ENCODE measurements around the gene CCDC171. TPM values are rescaled to one million over a fixed set of nuclear protein-coding genes. Genes with fewer than 3 reads are reported as not detected.

The CCDC171 gene
- total and polyA plus RNA-seq, 4 donors = 0.13 to 1.1 (median 0.43) TPM

DNA sequence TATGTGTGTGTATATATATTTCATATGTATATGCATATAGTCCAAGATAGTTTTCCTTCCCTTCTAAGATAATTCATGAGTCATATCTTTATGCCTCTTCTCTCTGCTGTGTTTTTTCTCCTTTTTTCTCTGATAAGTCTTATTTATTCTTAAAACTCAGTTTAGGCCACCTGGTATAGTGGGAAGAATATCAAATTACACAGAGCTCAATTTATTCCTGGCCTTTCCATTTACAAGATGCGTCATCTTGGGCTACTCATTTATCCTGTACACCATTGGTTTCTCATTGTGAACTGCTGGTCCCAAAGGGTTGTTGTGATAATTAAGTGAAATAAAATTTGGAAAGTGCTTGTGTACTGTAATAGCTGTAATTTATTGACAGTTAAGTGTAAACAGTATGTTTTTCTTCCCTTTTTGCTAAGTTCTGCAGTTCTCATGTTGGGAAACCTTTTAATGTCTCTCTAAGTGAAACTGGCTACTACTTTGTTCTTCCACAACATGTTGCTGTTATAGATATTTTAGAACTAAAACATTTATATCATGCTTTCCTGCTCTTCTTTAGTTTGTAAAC, 19.4 kb downstream of the CCDC171 start:
- Histone ChIP-seq H3K9ac (ENCODE audit: low read depth in 1 of 2, low read length in 2 of 2) (no peak overlapping the region), H3K36me3 (ENCODE audit: control insufficient read depth in 4 of 4, insufficient read depth in 3 of 4, low read depth in 1 of 4, low read length in 3 of 4) (no peaks in the 10 kb centered on the region), H3K27ac (ENCODE audit: low read depth in 1 of 2, low read length in 2 of 2) (no peak overlapping the region), H3K9me3 (ENCODE audit: control insufficient read depth in 4 of 4, low read length in 3 of 4) (no peaks in the 10 kb centered on the region), H3K4me1 (ENCODE audit: control insufficient read depth in 4 of 4, insufficient read depth in 4 of 4, low read length in 3 of 4) (no peaks in the 10 kb centered on the region), H3K27me3 (ENCODE audit: control insufficient read depth in 4 of 4, insufficient read depth in 4 of 4, low read length in 3 of 4) (no peaks in the 10 kb centered on the region), H3K4me3 (ENCODE audit: low read depth in 1 of 3, low read length in 3 of 3) (no peak overlapping the region)
- DNase-seq (ENCODE audit: low spot score) = no peak
- WGBS = 95% methylated on average over 1 of the region's 1 CpG
- TF ChIP-seq EGR1 (IDR thresholded peaks at IDR 0.05; ENCODE audit: low read depth in 2 of 2) (no peak), YY1 (IDR thresholded peaks at IDR 0.05) (no peak), TAF1 (conservative IDR thresholded peaks at IDR 0.05) (no peak), JUND (IDR thresholded peaks at IDR 0.05) (no peak)

DNA sequence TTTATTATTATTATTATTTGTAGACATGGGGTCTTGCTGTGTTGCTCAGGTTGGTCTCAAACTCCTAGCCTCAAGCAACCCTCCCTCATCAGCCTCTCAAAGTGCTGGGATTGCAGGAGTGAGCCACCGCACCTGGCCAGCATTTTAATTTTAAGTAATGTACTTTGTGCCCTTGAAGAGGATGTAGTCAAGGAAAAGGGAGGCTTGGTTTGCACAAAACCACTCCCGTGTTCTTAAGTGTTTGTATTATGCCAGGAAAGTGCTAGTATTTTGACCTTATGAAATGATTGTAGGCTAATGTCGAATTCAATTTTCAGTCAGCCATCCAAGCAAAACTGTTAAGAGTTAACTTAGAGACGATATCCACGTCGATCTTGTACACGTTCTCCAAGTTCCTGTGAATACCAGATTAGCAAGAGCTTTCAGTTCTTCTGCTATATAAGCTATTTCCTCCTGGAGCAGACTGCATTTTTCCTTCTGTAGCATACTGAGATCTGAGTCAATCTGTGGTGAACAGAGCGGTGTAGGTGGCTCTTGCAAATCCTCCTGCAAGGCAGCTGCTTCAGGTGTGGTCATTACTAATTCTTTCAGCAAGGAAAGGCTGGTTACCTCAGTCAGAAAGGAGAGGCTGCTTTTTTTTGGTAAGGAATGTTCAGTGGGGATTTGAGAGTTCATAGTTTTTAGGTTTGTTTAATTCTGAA, 23.7 kb downstream of the CCDC171 start:
- H3K4me1 ChIP-seq (ENCODE audit: control insufficient read depth in 4 of 4, insufficient read depth in 4 of 4, low read length in 3 of 4) = no peaks in the 10 kb centered on the region
- no peaks in the 10 kb centered on the region for H3K9me3 ChIP-seq (ENCODE audit: control insufficient read depth in 4 of 4, low read length in 3 of 4)
- TF ChIP-seq TAF1 (conservative IDR thresholded peaks at IDR 0.05) (no peak), FOXA2 (IDR thresholded peaks at IDR 0.05) (no peak), HNF4G (IDR thresholded peaks at IDR 0.05) (no peak), JUND (IDR thresholded peaks at IDR 0.05) (no peak), HNF4A (conservative IDR thresholded peaks at IDR 0.05) (no peak), RAD21 (IDR thresholded peaks at IDR 0.05) (no peak), GABPA (IDR thresholded peaks at IDR 0.05 in 1 of 2, conservative IDR thresholded peaks at IDR 0.05 in 1 of 2) (no peak), RXRA (IDR thresholded peaks at IDR 0.05) (no peak), FOXA1 (IDR thresholded peaks at IDR 0.05) (no peak), SP1 (IDR thresholded peaks at IDR 0.05) (no peak), YY1 (IDR thresholded peaks at IDR 0.05) (no peak), NR2F2 (IDR thresholded peaks at IDR 0.05) (no peak)
- TF ChIP-seq, protein P1, sequence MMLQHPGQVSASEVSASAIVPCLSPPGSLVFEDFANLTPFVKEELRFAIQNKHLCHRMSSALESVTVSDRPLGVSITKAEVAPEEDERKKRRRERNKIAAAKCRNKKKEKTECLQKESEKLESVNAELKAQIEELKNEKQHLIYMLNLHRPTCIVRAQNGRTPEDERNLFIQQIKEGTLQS (IDR thresholded peaks at IDR 0.05) = no peak
- no peak overlapping the region for H3K9ac ChIP-seq (ENCODE audit: low read depth in 1 of 2, low read length in 2 of 2)
- no peaks in the 10 kb centered on the region for H3K36me3 ChIP-seq (ENCODE audit: control insufficient read depth in 4 of 4, insufficient read depth in 3 of 4, low read depth in 1 of 4, low read length in 3 of 4)
- WGBS = 73% methylated on average over 8 of the region's 8 CpGs
- no peak overlapping the region for H3K27ac ChIP-seq (ENCODE audit: low read depth in 1 of 2, low read length in 2 of 2)
- no peaks in the 10 kb centered on the region for H3K27me3 ChIP-seq (ENCODE audit: control insufficient read depth in 4 of 4, insufficient read depth in 4 of 4, low read length in 3 of 4)
- DNase-seq (ENCODE audit: low spot score) = no peak
- no peak overlapping the region for H3K4me3 ChIP-seq (ENCODE audit: low read depth in 1 of 3, low read length in 3 of 3)

DNA sequence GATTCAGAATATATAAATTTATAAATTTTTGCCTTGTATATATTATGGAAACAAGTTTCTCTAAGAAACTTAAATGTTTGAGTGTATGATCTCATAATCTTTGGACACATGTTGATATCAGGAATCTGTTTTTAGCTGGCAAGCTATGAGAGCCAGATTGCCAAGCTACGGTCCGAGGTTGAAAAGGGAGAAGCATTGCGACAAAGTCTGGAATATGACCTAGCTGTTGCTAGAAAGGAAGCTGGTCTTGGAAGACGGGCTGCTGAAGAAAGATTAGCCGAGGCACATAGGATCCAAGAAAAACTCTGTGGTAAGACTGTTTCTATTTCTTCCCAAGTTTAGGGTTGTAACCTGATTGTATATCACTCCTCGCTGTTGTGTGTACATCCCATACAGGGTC, 25.9 kb downstream of the CCDC171 start:
- TF ChIP-seq RXRA (IDR thresholded peaks at IDR 0.05) (no peak), GABPA (IDR thresholded peaks at IDR 0.05 in 1 of 2, conservative IDR thresholded peaks at IDR 0.05 in 1 of 2) (no peak), RAD21 (IDR thresholded peaks at IDR 0.05) (no peak), SP1 (IDR thresholded peaks at IDR 0.05) (no peak), HNF4A (conservative IDR thresholded peaks at IDR 0.05) (no peak), NR2F2 (IDR thresholded peaks at IDR 0.05) (no peak), JUND (IDR thresholded peaks at IDR 0.05) (no peak), EGR1 (IDR thresholded peaks at IDR 0.05; ENCODE audit: low read depth in 2 of 2) (no peak), FOXA1 (IDR thresholded peaks at IDR 0.05) (no peak), HNF4G (IDR thresholded peaks at IDR 0.05) (no peak), FOXA2 (IDR thresholded peaks at IDR 0.05) (no peak), TAF1 (conservative IDR thresholded peaks at IDR 0.05) (no peak)
- TF ChIP-seq, protein P1 (IDR thresholded peaks at IDR 0.05) = no peak
- TF ChIP-seq, protein P2, sequence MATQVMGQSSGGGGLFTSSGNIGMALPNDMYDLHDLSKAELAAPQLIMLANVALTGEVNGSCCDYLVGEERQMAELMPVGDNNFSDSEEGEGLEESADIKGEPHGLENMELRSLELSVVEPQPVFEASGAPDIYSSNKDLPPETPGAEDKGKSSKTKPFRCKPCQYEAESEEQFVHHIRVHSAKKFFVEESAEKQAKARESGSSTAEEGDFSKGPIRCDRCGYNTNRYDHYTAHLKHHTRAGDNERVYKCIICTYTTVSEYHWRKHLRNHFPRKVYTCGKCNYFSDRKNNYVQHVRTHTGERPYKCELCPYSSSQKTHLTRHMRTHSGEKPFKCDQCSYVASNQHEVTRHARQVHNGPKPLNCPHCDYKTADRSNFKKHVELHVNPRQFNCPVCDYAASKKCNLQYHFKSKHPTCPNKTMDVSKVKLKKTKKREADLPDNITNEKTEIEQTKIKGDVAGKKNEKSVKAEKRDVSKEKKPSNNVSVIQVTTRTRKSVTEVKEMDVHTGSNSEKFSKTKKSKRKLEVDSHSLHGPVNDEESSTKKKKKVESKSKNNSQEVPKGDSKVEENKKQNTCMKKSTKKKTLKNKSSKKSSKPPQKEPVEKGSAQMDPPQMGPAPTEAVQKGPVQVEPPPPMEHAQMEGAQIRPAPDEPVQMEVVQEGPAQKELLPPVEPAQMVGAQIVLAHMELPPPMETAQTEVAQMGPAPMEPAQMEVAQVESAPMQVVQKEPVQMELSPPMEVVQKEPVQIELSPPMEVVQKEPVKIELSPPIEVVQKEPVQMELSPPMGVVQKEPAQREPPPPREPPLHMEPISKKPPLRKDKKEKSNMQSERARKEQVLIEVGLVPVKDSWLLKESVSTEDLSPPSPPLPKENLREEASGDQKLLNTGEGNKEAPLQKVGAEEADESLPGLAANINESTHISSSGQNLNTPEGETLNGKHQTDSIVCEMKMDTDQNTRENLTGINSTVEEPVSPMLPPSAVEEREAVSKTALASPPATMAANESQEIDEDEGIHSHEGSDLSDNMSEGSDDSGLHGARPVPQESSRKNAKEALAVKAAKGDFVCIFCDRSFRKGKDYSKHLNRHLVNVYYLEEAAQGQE (IDR thresholded peaks at IDR 0.05) = no peak
- TF ChIP-seq, protein P3, sequence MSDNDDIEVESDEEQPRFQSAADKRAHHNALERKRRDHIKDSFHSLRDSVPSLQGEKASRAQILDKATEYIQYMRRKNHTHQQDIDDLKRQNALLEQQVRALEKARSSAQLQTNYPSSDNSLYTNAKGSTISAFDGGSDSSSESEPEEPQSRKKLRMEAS (IDR thresholded peaks at IDR 0.05) = no peak
- TF ChIP-seq, protein P4, sequence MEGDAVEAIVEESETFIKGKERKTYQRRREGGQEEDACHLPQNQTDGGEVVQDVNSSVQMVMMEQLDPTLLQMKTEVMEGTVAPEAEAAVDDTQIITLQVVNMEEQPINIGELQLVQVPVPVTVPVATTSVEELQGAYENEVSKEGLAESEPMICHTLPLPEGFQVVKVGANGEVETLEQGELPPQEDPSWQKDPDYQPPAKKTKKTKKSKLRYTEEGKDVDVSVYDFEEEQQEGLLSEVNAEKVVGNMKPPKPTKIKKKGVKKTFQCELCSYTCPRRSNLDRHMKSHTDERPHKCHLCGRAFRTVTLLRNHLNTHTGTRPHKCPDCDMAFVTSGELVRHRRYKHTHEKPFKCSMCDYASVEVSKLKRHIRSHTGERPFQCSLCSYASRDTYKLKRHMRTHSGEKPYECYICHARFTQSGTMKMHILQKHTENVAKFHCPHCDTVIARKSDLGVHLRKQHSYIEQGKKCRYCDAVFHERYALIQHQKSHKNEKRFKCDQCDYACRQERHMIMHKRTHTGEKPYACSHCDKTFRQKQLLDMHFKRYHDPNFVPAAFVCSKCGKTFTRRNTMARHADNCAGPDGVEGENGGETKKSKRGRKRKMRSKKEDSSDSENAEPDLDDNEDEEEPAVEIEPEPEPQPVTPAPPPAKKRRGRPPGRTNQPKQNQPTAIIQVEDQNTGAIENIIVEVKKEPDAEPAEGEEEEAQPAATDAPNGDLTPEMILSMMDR (IDR thresholded peaks at IDR 0.05; ENCODE audit: low read depth, low read length, missing input control) = no peak
- TF ChIP-seq, protein P5, sequence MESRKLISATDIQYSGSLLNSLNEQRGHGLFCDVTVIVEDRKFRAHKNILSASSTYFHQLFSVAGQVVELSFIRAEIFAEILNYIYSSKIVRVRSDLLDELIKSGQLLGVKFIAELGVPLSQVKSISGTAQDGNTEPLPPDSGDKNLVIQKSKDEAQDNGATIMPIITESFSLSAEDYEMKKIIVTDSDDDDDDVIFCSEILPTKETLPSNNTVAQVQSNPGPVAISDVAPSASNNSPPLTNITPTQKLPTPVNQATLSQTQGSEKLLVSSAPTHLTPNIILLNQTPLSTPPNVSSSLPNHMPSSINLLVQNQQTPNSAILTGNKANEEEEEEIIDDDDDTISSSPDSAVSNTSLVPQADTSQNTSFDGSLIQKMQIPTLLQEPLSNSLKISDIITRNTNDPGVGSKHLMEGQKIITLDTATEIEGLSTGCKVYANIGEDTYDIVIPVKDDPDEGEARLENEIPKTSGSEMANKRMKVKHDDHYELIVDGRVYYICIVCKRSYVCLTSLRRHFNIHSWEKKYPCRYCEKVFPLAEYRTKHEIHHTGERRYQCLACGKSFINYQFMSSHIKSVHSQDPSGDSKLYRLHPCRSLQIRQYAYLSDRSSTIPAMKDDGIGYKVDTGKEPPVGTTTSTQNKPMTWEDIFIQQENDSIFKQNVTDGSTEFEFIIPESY (IDR thresholded peaks at IDR 0.05) = no peak
- Histone ChIP-seq H3K9ac (ENCODE audit: low read depth in 1 of 2, low read length in 2 of 2) (no peak overlapping the region), H3K4me3 (ENCODE audit: low read depth in 1 of 3, low read length in 3 of 3) (no peak overlapping the region), H3K9me3 (ENCODE audit: control insufficient read depth in 4 of 4, low read length in 3 of 4) (no peaks in the 10 kb centered on the region), H3K36me3 (ENCODE audit: control insufficient read depth in 4 of 4, insufficient read depth in 3 of 4, low read depth in 1 of 4, low read length in 3 of 4) (no peaks in the 10 kb centered on the region), H3K4me1 (ENCODE audit: control insufficient read depth in 4 of 4, insufficient read depth in 4 of 4, low read length in 3 of 4) (no peaks in the 10 kb centered on the region), H3K27ac (ENCODE audit: low read depth in 1 of 2, low read length in 2 of 2) (no peak overlapping the region), H3K27me3 (ENCODE audit: control insufficient read depth in 4 of 4, insufficient read depth in 4 of 4, low read length in 3 of 4) (no peaks in the 10 kb centered on the region)
- WGBS = 86% methylated on average over 6 of the region's 6 CpGs
- no peak for DNase-seq (ENCODE audit: low spot score)

All from liver (tissue), 9 donors.